GM12878 (cell line): ENCODE measurements around the gene RNF223. TPM values are rescaled to one million over a fixed set of nuclear protein-coding genes. Genes with fewer than 3 reads are reported as not detected.

Source experiments
- ATAC-seq: fragments of 200-7000 bp; cut with Tn5 transposase; 3 replicates; pipeline ENCODE4 v1.9.1; 2020; ENCODE audit warnings: mild to moderate bottlenecking, moderate library complexity
- BruUV-seq: library from RNA; stranded (reverse); fragments of 400-500 nt; replicated peaks from 2 replicates; lab custom pipeline; 2021; lab: Mats Ljungman, UMichigan
- CTCF ChIA-PET: fragments of 300-600 bp; sonication (Branson Sonifier 250); formaldehyde crosslinking; extraction: SDS; loops from one replicate; lab custom pipeline; 2021; ENCODE audit warnings: inconsistent platforms; lab: Yijun Ruan, JAX
- POLR2A ChIA-PET: fragments of 350-600 bp; formaldehyde crosslinking; extraction: SDS; loops from one replicate; lab custom pipeline; 2021; ENCODE audit warnings: inconsistent platforms; lab: Charles Lee
- RAD21 ChIA-PET: fragments of 300-600 bp; sonication (Branson Sonifier 250); formaldehyde crosslinking; loops from one replicate; lab custom pipeline; 2023; ENCODE audit warnings: antibody characterized with exemption; ENCODE audit not compliant: unreplicated experiment; lab: Charles Lee
- SMC1A ChIA-PET: fragments of 300-600 bp; sonication (Branson Sonifier 250); formaldehyde crosslinking; loops from one replicate; lab custom pipeline; 2023; ENCODE audit not compliant: unreplicated experiment, uncharacterized antibody; lab: Charles Lee
- DNase-seq: peaks from one replicate; pipeline ENCODE4 v3.0.0-alpha.2; 2011; ENCODE audit warnings: low read depth, low spot score
- FAIRE-seq: peaks from 3 replicates; lab custom pipeline; 2011; peaks lifted over from hg19 to GRCh38; lab: Jason Lieb, UNC
- H2AFZ ChIP-seq: 2 replicates; pipeline ENCODE4 v1.6.0; 2011; ENCODE audit warnings: low read depth, low read length, control low read depth; ENCODE audit not compliant: control insufficient read depth
- H3K27ac ChIP-seq: 2 replicates; pipeline ENCODE4 v1.5.1; 2011; ENCODE audit warnings: control low read depth; ENCODE audit not compliant: control insufficient read depth, insufficient read depth
- H3K27me3 ChIP-seq, 2 experiments: replicated peaks in 1 of 2; 2 replicates each; pipeline versions ENCODE4 v1.6.0 to v1.6.1; 2011; ENCODE audit warnings: low read length in 1 of 2; ENCODE audit not compliant: control insufficient read depth in 2 of 2, insufficient read depth in 2 of 2
- H3K36me3 ChIP-seq, 2 experiments: 2 replicates each; pipeline ENCODE4 v1.5.1; 2011; ENCODE audit warnings: low read length in 1 of 2; ENCODE audit not compliant: control insufficient read depth in 2 of 2, insufficient read depth in 2 of 2
- H3K4me1 ChIP-seq: 2 replicates; pipeline ENCODE4 v1.6.1; 2011; ENCODE audit warnings: mild to moderate bottlenecking, low read length, moderate library complexity, mixed read lengths; ENCODE audit not compliant: control insufficient read depth, insufficient read depth
- H3K4me2 ChIP-seq: 2 replicates; pipeline ENCODE4 v1.6.0; 2011; ENCODE audit warnings: control low read depth; ENCODE audit not compliant: control insufficient read depth, insufficient read depth
- H3K4me3 ChIP-seq: fragments of 200-600 bp; sonication (generic); 2 replicates; pipeline ENCODE4 v1.5.1; 2016
- H3K79me2 ChIP-seq: 2 replicates; pipeline ENCODE4 v1.6.0; 2011; ENCODE audit warnings: low read length; ENCODE audit not compliant: control insufficient read depth, insufficient read depth
- H3K9ac ChIP-seq: 2 replicates; pipeline ENCODE4 v1.8.0; 2011; ENCODE audit warnings: low read length, control low read depth, mixed read lengths; ENCODE audit not compliant: control insufficient read depth, insufficient read depth
- H3K9me3 ChIP-seq: replicated peaks from 3 replicates; pipeline ENCODE4 v1.5.1; 2011; ENCODE audit warnings: mild to moderate bottlenecking, low read length; ENCODE audit not compliant: control insufficient read depth, insufficient read depth
- H4K20me1 ChIP-seq: 2 replicates; pipeline ENCODE4 v1.6.0; 2011; ENCODE audit not compliant: control insufficient read depth, insufficient read depth
- BACH1 ChIP-seq: fragments of 450-650 bp; IDR thresholded peaks from 2 replicates; pipeline ENCODE4 v1.6.1; 2017; ENCODE audit warnings: mild to moderate bottlenecking, borderline replicate concordance
- BRCA1 ChIP-seq: IDR thresholded peaks from 2 replicates; pipeline ENCODE4 v1.6.1; 2011; ENCODE audit warnings: low read depth, low read length, improper control_type of control experiment
- CBX3 ChIP-seq: fragments of 200-600 bp; sonication (generic); IDR thresholded peaks from 2 replicates; pipeline ENCODE4 v1.6.1; 2016; ENCODE audit warnings: low read depth, borderline replicate concordance
- CHD1 ChIP-seq: IDR thresholded peaks from 2 replicates; pipeline ENCODE4 v1.6.1; 2012; ENCODE audit warnings: low read depth, low read length, improper control_type of control experiment
- CREM ChIP-seq: IDR thresholded peaks from 2 replicates; pipeline ENCODE4 v1.6.1; 2014; ENCODE audit warnings: antibody characterized with exemption, low read depth
- CTCF ChIP-seq, 3 experiments: IDR thresholded peaks in 2 of 3; conservative IDR thresholded peaks in 1 of 3; 2 replicates each; pipeline ENCODE4 v1.5.1; 2011; ENCODE audit warnings: low read depth in 3 of 3, low read length in 3 of 3, mild to moderate bottlenecking in 3 of 3, control low read depth in 2 of 3, moderate library complexity in 2 of 3, inconsistent platforms in 1 of 3, mixed read lengths in 1 of 3; ENCODE audit not compliant: control insufficient read depth in 2 of 3, insufficient read depth in 1 of 3; ENCODE audit errors: extremely low read depth in 1 of 3
- E2F4 ChIP-seq: IDR thresholded peaks from 2 replicates; pipeline ENCODE4 v1.6.1; 2012; ENCODE audit warnings: low read depth, low read length, improper control_type of control experiment
- FOXK2 ChIP-seq: fragments of 450-650 bp; IDR thresholded peaks from 2 replicates; pipeline ENCODE4 v1.6.1; 2017; ENCODE audit warnings: mild to moderate bottlenecking, moderate library complexity
- IRF4 ChIP-seq: IDR thresholded peaks from 2 replicates; pipeline ENCODE4 v1.6.1; 2011; ENCODE audit warnings: low read depth, low read length
- LARP7 ChIP-seq: fragments of 450-650 bp; IDR thresholded peaks from 2 replicates; pipeline ENCODE4 v1.6.1; 2017; ENCODE audit warnings: mild to moderate bottlenecking
- MXI1 ChIP-seq: fragments of 150-350 bp; IDR thresholded peaks from 2 replicates; pipeline ENCODE4 v1.6.1; 2011; ENCODE audit warnings: low read depth, mild to moderate bottlenecking, inconsistent platforms, low read length, improper control_type of control experiment
- NFYA ChIP-seq: IDR thresholded peaks from 2 replicates; pipeline ENCODE4 v1.6.1; 2011; ENCODE audit warnings: low read depth, mild to moderate bottlenecking, low read length, improper control_type of control experiment, borderline replicate concordance
- NRF1 ChIP-seq: conservative IDR thresholded peaks from 2 replicates; pipeline ENCODE4 v1.6.1; 2011; ENCODE audit warnings: mild to moderate bottlenecking, low read depth, low read length, improper control_type of control experiment
- POLR2AphosphoS5 ChIP-seq: IDR thresholded peaks from 2 replicates; pipeline ENCODE4 v1.6.1; 2011; ENCODE audit warnings: mild to moderate bottlenecking, low read length, inconsistent platforms
- SMC3 ChIP-seq: IDR thresholded peaks from 2 replicates; pipeline ENCODE4 v1.6.1; 2011; ENCODE audit warnings: low read length, improper control_type of control experiment, borderline replicate concordance
- SREBF2 ChIP-seq: IDR thresholded peaks from 2 replicates; pipeline ENCODE4 v1.6.1; 2012; ENCODE audit warnings: mild to moderate bottlenecking, low read length
- WGBS: methylation state at CpG from one replicate; pipeline ENCODE4 v1.1.6; 2016; ENCODE audit warnings: low lambda C conversion rate; ENCODE audit not compliant: insufficient replicate concordance, insufficient coverage; ENCODE audit errors: missing lambda C conversion rate; 5-methylcytosine and 5-hydroxymethylcytosine counted together
- in situ Hi-C: fragments of 300-500 bp; cut with MboI; formaldehyde crosslinking; loops from 9 replicates; pipeline ENCODE4 v1.14.3; 2018; ENCODE audit warnings: mixed read lengths
- intact Hi-C: fragments of 100-400 bp; cut with micrococcal nuclease; formaldehyde crosslinking; loops from one replicate; pipeline ENCODE4 v1.14.2; 2022; ENCODE audit not compliant: unreplicated experiment
- polyA plus RNA-seq, 11 experiments: library from polyadenylated mRNA; depleted of rRNA in 4 of 11; unstranded in 6 of 11; stranded (reverse) in 5 of 11; fragments of >200 nt; fragmentation: Nextera tagmentation in 4 of 11; fragmentation: Illumina TruSeq in 1 of 11; extraction: Ambion mirVana in 4 of 11; extraction: Trizol in 1 of 11; gene quantifications; 1 replicate in 1 of 11; 2 replicates in 10 of 11; pipeline versions ENCODE4 v1.2.1 to v1.2.3, GENCODE V29; 2011 to 2016; ENCODE audit warnings: inconsistent platforms in 2 of 11, missing spikeins in 2 of 11, low read depth in 1 of 11
- total RNA-seq, 4 experiments: library from RNA; depleted of rRNA in 3 of 4; stranded (reverse); fragments of >200 nt in 3 of 4; fragmentation: Illumina TruSeq in 1 of 4; extraction: Trizol in 1 of 4; gene quantifications; 2 replicates each; pipeline versions ENCODE4 v1.2.1 to v1.2.3, GENCODE V29; 2013 to 2021

Gene RNF223
- total and polyA plus RNA-seq, 10 of the 15 experiments (the other 5 are each of a cell fraction or from before 2014, with no cell fraction given), result 0.06 TPM; not detected in 9

DNA sequence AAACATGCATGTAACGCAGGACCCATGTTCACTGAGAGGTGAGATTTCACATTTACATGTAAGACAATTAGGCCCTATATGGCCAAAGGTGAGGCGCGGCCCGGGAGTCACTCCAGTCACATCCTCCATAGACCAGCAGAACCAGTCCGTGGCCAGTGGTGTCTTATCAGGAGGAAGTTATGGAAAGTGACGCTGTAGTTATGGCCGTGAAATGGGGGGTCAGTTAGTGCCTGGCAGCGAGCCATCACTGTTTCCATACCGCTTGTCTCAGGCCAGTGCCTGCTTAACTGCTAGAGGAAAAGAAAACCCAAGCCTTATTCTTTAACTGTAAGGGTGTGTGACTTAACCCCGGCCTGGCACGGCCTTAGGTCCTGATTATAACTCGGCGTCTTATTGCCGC lies 35.6 kb upstream of the RNF223 start (continued):
- TF ChIP-seq CTCF (IDR thresholded peaks at IDR 0.05 in 2 of 3, conservative IDR thresholded peaks at IDR 0.05 in 1 of 3; ENCODE audit: control insufficient read depth in 2 of 3, extremely low read depth in 1 of 3, insufficient read depth in 1 of 3, low read depth in 3 of 3, low read length in 3 of 3), result no peak
- no peak for TF ChIP-seq CHD1
- TF ChIP-seq NRF1, result no peak
- TF ChIP-seq FOXK2, result no peak
- no peak for TF ChIP-seq LARP7
- TF ChIP-seq SREBF2, result no peak
- no peak for TF ChIP-seq BRCA1
- TF ChIP-seq, all 136 proteins: peak for 0

- Histone ChIP-seq H3K4me1 (no peaks in the 10 kb centered on the region), H3K27me3 (no peaks in the 10 kb centered on the region), H3K4me2 (no peak overlapping the region), H2AFZ (no peak overlapping the region), H3K4me3 (no peak overlapping the region), H3K79me2 (peaks cover 2% of the 10 kb centered on the region; the same call in 1 of the 2 replicates), H3K9ac (no peak overlapping the region), H3K9me3 (no peaks in the 10 kb centered on the region; the same call in 2 of the 3 replicates), H4K20me1 (no peaks in the 10 kb centered on the region), H3K27ac (no peak overlapping the region), H3K36me3 (no peaks in the 10 kb centered on the region; a peak in 2 of 4 replicates)
- WGBS, result 97% methylated on average over 27 of the region's 31 CpGs
- ChIA-PET POLR2A (no interaction called here), SMC1A (no interaction called here), RAD21 (no interaction called here), CTCF (no interaction called here)
- no peak for DNase-seq
- in situ Hi-C loops (no loop called here), intact Hi-C loops (no loop called here)
- FAIRE-seq, result no peak
- no peak for ATAC-seq
- BruUV-seq, result no TSS peak
- TF ChIP-seq NFYA (no peak), FOXK2 (no peak), CREM (no peak), POLR2AphosphoS5 (no peak), BACH1 (no peak), IRF4 (no peak), E2F4 (no peak), CBX3 (no peak), SMC3 (no peak), MXI1 (no peak)
Measured at GRCh38 chr1:1106510-1107221, 32.6 kb upstream of the RNF223 start.
